Stimulated activated memory B cell treated with anti-CD40 and anti-IgM and Interleukin-4, amounts not matched to agents 10 μg/mL and 1 μg/mL and 100 μg/mL, for 72 hours (primary cell): Measurements from ENCODE around the gene MEF2A.
"Not testable (repeated sequence)": the region's sequence is repeated elsewhere in the genome, so short reads cannot be mapped to it uniquely, and the experiment has no call there.

Experiments
- ATAC-seq: fragments of 150-1000 bp; cut with Tn5 transposase; 2 replicates; pipeline ENCODE4 v1.10.0; 2021
- H3K27ac Mint-ChIP-seq: one replicate; pipeline ENCODE4 v1.8.0; 2022; ENCODE audit warnings: mild to moderate bottlenecking, mixed read lengths
- H3K27me3 Mint-ChIP-seq: one replicate; pipeline ENCODE4 v1.8.0; 2022; ENCODE audit warnings: mixed read lengths
- H3K36me3 Mint-ChIP-seq: one replicate; pipeline ENCODE4 v1.8.0; 2022; ENCODE audit warnings: mixed read lengths
- H3K4me1 Mint-ChIP-seq: one replicate; pipeline ENCODE4 v1.8.0; 2022; ENCODE audit warnings: mixed read lengths
- H3K4me3 Mint-ChIP-seq: one replicate; pipeline ENCODE4 v1.8.0; 2022; ENCODE audit warnings: mild to moderate bottlenecking, moderate library complexity, mixed read lengths
- H3K9me3 Mint-ChIP-seq: one replicate; pipeline ENCODE4 v1.8.0; 2022; ENCODE audit warnings: mixed read lengths

Gene MEF2A

DNA sequence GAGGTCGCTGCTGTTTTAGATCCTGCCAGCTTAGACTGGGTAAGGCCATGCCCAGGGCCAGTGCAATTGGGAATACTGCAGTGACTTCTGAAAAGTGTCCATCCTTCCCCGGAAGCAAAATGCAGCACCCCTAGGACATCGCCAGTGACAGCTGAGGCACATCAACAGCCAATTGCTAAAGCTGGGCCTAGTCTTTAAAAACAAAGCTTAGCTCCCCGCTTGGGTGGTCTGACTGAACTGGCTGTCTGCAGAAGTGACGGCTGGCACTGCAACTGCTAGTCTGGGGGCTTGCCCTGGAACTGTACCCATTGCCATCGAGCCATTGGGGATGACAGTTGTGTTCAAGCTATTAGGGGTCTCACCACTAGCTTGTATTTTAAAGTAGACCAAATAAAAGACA is 163.1 kb downstream of the MEF2A start:
- ATAC-seq = no peak
- H3K27ac Mint-ChIP-seq = no peak overlapping the region
- no peaks in the 10 kb centered on the region for H3K36me3 Mint-ChIP-seq
- no peaks in the 10 kb centered on the region for H3K27me3 Mint-ChIP-seq
- no peak overlapping the region for H3K4me3 Mint-ChIP-seq
- H3K9me3 Mint-ChIP-seq = no peaks in the 10 kb centered on the region
- H3K4me1 Mint-ChIP-seq = peaks cover 11% of the 10 kb centered on the region

GRCh38 chr15:99729327-99729726 is 163.5 kb downstream of the MEF2A start:
- Mint-ChIP-seq H3K4me1 (peaks cover 12% of the 10 kb centered on the region), H3K4me3 (no peak overlapping the region), H3K36me3 (no peaks in the 10 kb centered on the region), H3K9me3 (no peaks in the 10 kb centered on the region), H3K27me3 (no peaks in the 10 kb centered on the region), H3K27ac (no peak overlapping the region)
- ATAC-seq = no peak

DNA sequence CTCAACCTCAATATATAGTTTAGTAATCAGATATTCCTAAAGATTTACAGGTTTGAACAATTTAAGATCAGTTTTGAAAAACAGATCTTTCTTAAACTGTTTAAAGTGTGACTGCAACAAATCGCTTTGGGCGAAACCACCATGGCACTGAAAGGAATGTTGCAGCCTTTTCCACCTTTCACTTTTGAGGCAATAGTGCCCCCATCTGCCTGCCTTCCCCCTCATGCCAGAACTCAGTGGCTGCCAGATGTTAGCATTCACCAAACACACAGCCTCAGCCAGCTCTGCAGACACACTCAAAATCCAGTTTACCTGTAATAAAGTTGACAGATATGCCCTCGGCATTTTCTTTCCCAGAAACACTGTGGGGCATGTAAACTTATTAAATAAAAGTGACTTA is 164.1 kb downstream of the MEF2A start:
- Mint-ChIP-seq H3K9me3 (no peaks in the 10 kb centered on the region), H3K27ac (no peak overlapping the region), H3K36me3 (no peaks in the 10 kb centered on the region), H3K27me3 (no peaks in the 10 kb centered on the region), H3K4me3 (no peak overlapping the region), H3K4me1 (peaks cover 12% of the 10 kb centered on the region)
- no peak for ATAC-seq

DNA sequence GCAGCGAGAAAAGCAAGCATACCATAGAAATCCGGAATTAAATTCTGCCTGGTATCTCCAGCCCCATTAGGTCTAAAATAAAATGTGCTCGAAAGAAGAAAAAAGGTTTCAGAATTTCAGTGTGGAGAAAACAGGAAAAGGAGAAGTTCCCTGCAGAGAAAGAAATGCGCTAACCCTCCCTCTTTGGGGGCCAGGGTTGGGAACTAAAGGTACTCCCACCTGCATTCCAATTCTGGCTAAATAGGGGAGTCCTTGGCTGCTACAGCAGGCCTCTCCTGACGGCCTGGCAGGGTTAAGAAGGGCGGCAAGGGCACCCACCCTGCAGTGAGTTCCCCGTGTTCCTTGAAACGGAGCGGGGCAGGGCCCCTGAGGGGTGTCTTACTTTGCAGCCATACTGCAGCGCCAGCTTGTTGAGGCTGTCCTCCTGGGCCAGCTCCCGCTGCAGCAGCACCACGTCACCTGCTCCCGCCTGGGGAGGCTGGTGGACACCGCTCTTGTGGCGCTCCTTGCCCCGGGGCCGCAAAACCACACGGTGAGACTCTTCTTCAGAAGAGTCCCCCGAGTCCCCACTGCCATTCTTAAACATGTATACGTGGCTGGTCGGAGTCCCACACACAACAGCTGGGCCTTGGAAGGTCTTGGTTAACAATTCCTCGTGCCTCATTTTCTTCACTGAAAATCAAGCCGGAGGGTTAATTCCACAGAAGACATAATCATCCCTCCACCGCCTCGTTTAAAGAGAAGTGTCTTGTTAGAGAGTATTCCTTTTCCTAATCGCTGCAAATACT is 165.7 kb downstream of the MEF2A start:
- Mint-ChIP-seq H3K4me1 (peaks cover 12% of the 10 kb centered on the region), H3K9me3 (no peaks in the 10 kb centered on the region)
- ATAC-seq = no peak

DNA sequence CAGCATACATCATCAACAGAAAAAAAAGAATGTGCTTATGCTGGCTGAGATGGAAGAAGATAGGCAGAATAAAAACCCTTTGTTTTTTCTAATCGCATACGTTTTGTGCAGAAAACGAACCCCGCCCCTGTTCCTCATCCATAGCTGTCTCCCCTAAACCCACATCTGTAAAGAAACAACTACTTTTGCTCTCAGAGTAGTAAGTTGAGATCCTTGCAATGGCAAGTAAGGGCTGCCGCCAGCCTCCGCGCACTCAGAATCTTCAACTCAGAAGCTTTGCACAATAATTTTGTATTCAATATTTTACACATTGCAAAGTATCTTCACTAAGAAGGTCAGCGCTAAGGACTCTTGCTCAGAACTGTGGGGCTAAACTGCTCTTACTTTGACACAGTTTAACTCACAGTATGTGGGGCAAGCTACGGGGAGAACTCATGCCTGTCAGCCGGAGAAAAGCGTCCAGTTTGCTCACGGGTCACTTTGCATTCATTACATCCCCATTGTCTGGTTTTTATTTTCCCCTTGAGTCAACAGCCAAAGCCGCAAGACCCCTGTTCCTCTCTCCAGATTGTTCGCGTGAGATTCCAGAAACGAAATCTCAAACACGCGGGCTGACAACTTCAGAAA is 166.5 kb downstream of the MEF2A start:
- H3K4me3 Mint-ChIP-seq = peak overlapping the region; percentile 85
- H3K27me3 Mint-ChIP-seq = no peaks in the 10 kb centered on the region
- H3K27ac Mint-ChIP-seq = no peak overlapping the region
- H3K9me3 Mint-ChIP-seq = no peaks in the 10 kb centered on the region
- ATAC-seq = no peak
- no peaks in the 10 kb centered on the region for H3K36me3 Mint-ChIP-seq
- H3K4me1 Mint-ChIP-seq = peaks cover 12% of the 10 kb centered on the region

More for the DNA sequence above, 165.7 kb downstream of the MEF2A start:
- no peaks in the 10 kb centered on the region for H3K36me3 Mint-ChIP-seq
- H3K4me3 Mint-ChIP-seq = no peak overlapping the region
- H3K27me3 Mint-ChIP-seq = no peaks in the 10 kb centered on the region
- H3K27ac Mint-ChIP-seq = no peak overlapping the region

DNA sequence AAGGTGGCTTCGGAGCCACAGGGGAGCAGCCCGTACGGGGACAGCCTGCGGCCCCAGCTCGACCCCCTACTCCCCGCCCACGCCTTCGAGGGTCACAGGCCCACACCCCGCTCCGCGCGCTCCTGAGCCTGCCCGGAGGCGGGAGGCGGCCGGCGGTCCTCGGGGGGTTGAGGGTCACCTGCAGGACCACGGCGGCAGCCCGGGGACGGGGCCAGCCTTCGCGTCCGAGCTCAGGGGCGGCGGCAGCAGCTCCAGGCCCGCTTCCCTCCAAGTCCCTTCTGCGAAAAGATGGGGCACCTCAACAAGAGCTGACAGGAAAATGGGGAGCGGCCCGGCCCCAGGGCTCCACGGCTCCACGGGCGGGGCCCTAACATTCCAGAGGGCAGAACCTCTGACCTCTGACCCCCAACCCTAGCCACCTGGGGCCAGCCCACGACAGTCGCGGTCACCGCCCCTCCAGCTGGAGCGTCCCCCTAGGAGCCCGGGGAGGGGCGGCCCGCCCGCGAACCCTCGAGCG is 167.0 kb downstream of the MEF2A start:
- peak overlapping the region; percentile 85 for H3K4me3 Mint-ChIP-seq
- ATAC-seq = peak; percentile 60
- H3K27ac Mint-ChIP-seq = peak overlapping the region; percentile 99
- peaks cover 12% of the 10 kb centered on the region for H3K4me1 Mint-ChIP-seq
- no peaks in the 10 kb centered on the region for H3K36me3 Mint-ChIP-seq
- H3K9me3 Mint-ChIP-seq = no peaks in the 10 kb centered on the region
- no peaks in the 10 kb centered on the region for H3K27me3 Mint-ChIP-seq

- Mint-ChIP-seq H3K27me3 (no peaks in the 10 kb centered on the region), H3K4me3 (peak within 1 kb of the TSS; percentile 85), H3K36me3 (no peaks in the 10 kb centered on the region), H3K27ac (peak within 1 kb of the TSS; percentile 99), H3K4me1 (peaks cover 12% of the 10 kb centered on the region), H3K9me3 (no peaks in the 10 kb centered on the region)
- ATAC-seq = peak; percentile 100
These were observed 167.7 kb downstream of the MEF2A start, which contains the start of gene LYSMD4 for GRCh38 chr15:99733268-99734039. Gene LYSMD4 (minus strand): TSS chr15:99733437. CDS start chr15:99731999, 1,438 bp downstream.

- H3K27ac Mint-ChIP-seq = peak overlapping the region; percentile 99
- H3K27me3 Mint-ChIP-seq, ATAC-seq, H3K36me3 Mint-ChIP-seq, H3K9me3 Mint-ChIP-seq: not testable (repeated sequence)
- H3K4me1 Mint-ChIP-seq = peaks cover 12% of the 10 kb centered on the region
- peak overlapping the region; percentile 85 for H3K4me3 Mint-ChIP-seq
These were observed 168.2 kb downstream of the MEF2A start for GRCh38 chr15:99734040-99734291.

DNA sequence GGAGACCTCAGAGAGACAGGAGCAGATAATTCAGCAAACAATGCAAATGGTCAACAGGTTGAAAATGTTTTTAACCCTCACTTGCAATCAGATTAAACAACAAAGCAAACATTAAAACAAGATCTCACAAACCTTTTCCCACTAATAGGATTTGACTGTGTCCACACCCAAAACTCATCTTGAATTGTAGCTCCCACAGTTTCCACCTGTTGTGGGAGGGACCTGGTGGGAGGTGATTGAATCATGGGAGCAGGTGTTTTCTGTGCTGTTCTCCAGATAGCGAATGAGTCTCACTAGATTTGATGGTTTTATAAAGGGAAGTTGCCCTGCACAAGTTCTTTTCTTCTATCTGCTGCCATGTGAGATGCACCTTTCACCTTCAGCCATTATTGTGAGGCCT is 168.8 kb downstream of the MEF2A start:
- Mint-ChIP-seq H3K27me3 (no peaks in the 10 kb centered on the region), H3K36me3 (no peaks in the 10 kb centered on the region), H3K9me3 (no peaks in the 10 kb centered on the region), H3K4me1 (peaks cover 12% of the 10 kb centered on the region), H3K4me3 (peak overlapping the region; percentile 38), H3K27ac (no peak overlapping the region)
- ATAC-seq = no peak

DNA sequence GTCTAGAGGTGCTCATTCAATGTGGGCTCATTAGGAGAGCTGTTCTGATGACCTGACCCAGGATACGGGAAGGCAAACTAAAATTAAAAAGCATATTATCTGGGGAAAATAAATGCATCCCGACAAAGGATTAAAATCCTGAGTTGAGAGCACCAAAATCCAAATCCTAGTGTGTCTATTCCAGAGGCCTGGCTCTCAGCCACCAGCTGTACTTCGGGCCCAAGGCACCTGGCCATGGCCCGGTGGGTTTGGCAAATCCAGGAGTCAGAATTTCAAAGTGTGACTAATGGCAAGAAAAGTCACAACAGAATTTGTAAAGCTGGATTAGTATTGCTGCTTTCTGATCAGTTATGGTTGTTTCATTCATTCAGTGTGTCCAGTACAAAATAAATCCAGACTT is 170.1 kb downstream of the MEF2A start:
- peaks cover 12% of the 10 kb centered on the region for H3K4me1 Mint-ChIP-seq
- ATAC-seq = no peak
- H3K9me3 Mint-ChIP-seq = no peaks in the 10 kb centered on the region
- H3K27me3 Mint-ChIP-seq = no peaks in the 10 kb centered on the region
- H3K4me3 Mint-ChIP-seq = no peak overlapping the region
- H3K36me3 Mint-ChIP-seq = no peaks in the 10 kb centered on the region
- no peak overlapping the region for H3K27ac Mint-ChIP-seq

GRCh38 chr15:99736702-99737101 is 170.9 kb downstream of the MEF2A start:
- Mint-ChIP-seq H3K27ac (no peak overlapping the region), H3K9me3 (no peaks in the 10 kb centered on the region), H3K4me3 (no peak overlapping the region), H3K27me3 (no peaks in the 10 kb centered on the region), H3K36me3 (no peaks in the 10 kb centered on the region), H3K4me1 (peaks cover 12% of the 10 kb centered on the region)
- ATAC-seq = no peak

GRCh38 chr15:99738021-99738847 is 172.4 kb downstream of the MEF2A start:
- Mint-ChIP-seq H3K27me3 (no peaks in the 10 kb centered on the region), H3K9me3 (no peaks in the 10 kb centered on the region), H3K36me3 (no peaks in the 10 kb centered on the region), H3K4me1 (peaks cover 6% of the 10 kb centered on the region), H3K27ac (no peak overlapping the region), H3K4me3 (no peak overlapping the region)
- no peak for ATAC-seq

- Mint-ChIP-seq H3K27me3 (no peaks in the 10 kb centered on the region), H3K4me1 (no peaks in the 10 kb centered on the region), H3K27ac (peak overlapping the region; percentile 12), H3K4me3 (no peak overlapping the region), H3K36me3 (no peaks in the 10 kb centered on the region), H3K9me3 (no peaks in the 10 kb centered on the region)
- ATAC-seq = no peak
These were observed 176.1 kb downstream of the MEF2A start for GRCh38 chr15:99741835-99742234.

DNA sequence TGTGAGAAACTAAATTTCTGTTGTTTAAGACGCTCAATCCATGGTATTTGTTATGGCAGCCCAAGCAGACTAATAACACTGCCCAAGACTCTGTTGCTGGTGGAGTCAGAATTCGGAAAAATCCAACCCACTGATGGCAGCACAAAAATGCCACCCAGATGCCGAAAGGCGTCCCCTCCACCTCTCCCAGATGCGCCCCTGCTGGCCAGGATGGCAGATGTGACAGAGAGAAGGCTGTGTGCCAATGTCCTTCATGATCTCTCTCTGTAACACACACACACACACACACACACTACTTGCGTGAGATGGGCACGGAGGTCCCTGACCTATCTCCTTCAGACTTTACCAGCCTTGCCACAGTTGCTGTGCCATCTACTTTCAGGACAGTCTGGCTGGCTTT is 178.4 kb downstream of the MEF2A start:
- H3K27ac Mint-ChIP-seq = no peak overlapping the region
- no peaks in the 10 kb centered on the region for H3K4me1 Mint-ChIP-seq
- H3K4me3 Mint-ChIP-seq = no peak overlapping the region
- H3K27me3 Mint-ChIP-seq = no peaks in the 10 kb centered on the region
- ATAC-seq = no peak
- H3K36me3 Mint-ChIP-seq = no peaks in the 10 kb centered on the region
- no peaks in the 10 kb centered on the region for H3K9me3 Mint-ChIP-seq
